ENCODE measurements around the gene VPS13D. TPM values are rescaled to one million over a fixed set of nuclear protein-coding genes. Genes with fewer than 3 reads are reported as not detected.

The VPS13D gene
- total and polyA plus RNA-seq, 10 of the 15 experiments (the other 5 are each of a cell fraction or from before 2014, with no cell fraction given): 1.4 to 16.9 (median 8.5) TPM

DNA sequence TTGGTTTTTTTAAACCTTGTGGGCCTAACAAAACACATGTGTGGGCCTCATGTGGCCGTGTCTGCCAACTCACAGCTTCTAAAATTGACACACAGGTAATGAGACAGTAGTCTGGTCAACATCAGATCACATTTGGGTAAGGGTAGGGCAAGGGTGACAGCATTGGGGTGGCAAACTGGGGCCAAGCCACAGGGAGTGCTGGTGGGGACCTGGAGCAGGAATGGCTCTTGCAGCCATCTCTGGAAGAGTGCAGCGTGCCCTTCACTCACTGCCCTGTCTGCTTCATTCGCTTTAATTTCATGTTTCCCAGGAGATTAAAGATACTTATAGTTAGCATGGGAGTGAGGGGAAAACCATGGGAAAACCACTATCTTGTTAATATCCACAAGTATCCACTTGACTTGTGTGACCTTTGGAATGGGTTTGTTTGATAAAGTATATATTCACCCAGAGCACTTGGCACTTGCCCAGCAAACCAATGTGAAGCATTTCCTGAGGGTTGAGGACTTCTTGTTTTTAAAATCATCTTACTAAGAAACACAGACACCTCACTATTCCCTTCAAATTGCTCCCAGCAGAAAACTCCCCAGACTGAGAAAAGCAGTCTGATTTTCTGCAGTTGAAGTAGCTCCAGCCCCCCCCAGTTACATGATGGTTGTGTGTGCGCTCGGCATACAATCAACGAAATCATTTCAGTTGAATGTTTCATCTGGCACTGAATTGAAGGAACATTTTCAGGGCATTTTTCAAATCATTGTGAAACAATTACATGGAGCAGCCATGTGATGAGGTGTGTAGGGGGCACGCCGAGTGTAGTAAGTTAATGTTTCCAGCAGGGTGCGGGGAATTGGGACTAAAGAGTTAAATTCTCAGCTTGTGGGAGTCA lies 175.7 kb downstream of the VPS13D start (continued):
- TF ChIP-seq, protein P1, sequence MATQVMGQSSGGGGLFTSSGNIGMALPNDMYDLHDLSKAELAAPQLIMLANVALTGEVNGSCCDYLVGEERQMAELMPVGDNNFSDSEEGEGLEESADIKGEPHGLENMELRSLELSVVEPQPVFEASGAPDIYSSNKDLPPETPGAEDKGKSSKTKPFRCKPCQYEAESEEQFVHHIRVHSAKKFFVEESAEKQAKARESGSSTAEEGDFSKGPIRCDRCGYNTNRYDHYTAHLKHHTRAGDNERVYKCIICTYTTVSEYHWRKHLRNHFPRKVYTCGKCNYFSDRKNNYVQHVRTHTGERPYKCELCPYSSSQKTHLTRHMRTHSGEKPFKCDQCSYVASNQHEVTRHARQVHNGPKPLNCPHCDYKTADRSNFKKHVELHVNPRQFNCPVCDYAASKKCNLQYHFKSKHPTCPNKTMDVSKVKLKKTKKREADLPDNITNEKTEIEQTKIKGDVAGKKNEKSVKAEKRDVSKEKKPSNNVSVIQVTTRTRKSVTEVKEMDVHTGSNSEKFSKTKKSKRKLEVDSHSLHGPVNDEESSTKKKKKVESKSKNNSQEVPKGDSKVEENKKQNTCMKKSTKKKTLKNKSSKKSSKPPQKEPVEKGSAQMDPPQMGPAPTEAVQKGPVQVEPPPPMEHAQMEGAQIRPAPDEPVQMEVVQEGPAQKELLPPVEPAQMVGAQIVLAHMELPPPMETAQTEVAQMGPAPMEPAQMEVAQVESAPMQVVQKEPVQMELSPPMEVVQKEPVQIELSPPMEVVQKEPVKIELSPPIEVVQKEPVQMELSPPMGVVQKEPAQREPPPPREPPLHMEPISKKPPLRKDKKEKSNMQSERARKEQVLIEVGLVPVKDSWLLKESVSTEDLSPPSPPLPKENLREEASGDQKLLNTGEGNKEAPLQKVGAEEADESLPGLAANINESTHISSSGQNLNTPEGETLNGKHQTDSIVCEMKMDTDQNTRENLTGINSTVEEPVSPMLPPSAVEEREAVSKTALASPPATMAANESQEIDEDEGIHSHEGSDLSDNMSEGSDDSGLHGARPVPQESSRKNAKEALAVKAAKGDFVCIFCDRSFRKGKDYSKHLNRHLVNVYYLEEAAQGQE (IDR thresholded peaks at IDR 0.05; ENCODE audit: low read depth, low read length): no peak
- TF ChIP-seq TCF7 (IDR thresholded peaks at IDR 0.05; ENCODE audit: borderline replicate concordance): no peak
- no peak for TF ChIP-seq NFYB (IDR thresholded peaks at IDR 0.05; ENCODE audit: insufficient read depth, low read depth, low read length)
- no peak for TF ChIP-seq YY1 (IDR thresholded peaks at IDR 0.05; ENCODE audit: low read depth, low read length)
- no peak for TF ChIP-seq EZH2 (IDR thresholded peaks at IDR 0.05; ENCODE audit: borderline replicate concordance, control insufficient read depth, low read depth, low read length)
- TF ChIP-seq HDAC6 (IDR thresholded peaks at IDR 0.05; ENCODE audit: unreplicated experiment): no peak
- no peak for TF ChIP-seq YBX1 (IDR thresholded peaks at IDR 0.05)
- no peak for TF ChIP-seq STAT3 (IDR thresholded peaks at IDR 0.05; ENCODE audit: low read depth, low read length)
- no peak for TF ChIP-seq CEBPB (IDR thresholded peaks at IDR 0.05; ENCODE audit: borderline replicate concordance in 1 of 2, low read depth in 2 of 2, low read length in 2 of 2)
- TF ChIP-seq, protein P2, sequence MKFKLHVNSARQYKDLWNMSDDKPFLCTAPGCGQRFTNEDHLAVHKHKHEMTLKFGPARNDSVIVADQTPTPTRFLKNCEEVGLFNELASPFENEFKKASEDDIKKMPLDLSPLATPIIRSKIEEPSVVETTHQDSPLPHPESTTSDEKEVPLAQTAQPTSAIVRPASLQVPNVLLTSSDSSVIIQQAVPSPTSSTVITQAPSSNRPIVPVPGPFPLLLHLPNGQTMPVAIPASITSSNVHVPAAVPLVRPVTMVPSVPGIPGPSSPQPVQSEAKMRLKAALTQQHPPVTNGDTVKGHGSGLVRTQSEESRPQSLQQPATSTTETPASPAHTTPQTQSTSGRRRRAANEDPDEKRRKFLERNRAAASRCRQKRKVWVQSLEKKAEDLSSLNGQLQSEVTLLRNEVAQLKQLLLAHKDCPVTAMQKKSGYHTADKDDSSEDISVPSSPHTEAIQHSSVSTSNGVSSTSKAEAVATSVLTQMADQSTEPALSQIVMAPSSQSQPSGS (IDR thresholded peaks at IDR 0.05; ENCODE audit: low read length): no peak
- TF ChIP-seq, protein P3, sequence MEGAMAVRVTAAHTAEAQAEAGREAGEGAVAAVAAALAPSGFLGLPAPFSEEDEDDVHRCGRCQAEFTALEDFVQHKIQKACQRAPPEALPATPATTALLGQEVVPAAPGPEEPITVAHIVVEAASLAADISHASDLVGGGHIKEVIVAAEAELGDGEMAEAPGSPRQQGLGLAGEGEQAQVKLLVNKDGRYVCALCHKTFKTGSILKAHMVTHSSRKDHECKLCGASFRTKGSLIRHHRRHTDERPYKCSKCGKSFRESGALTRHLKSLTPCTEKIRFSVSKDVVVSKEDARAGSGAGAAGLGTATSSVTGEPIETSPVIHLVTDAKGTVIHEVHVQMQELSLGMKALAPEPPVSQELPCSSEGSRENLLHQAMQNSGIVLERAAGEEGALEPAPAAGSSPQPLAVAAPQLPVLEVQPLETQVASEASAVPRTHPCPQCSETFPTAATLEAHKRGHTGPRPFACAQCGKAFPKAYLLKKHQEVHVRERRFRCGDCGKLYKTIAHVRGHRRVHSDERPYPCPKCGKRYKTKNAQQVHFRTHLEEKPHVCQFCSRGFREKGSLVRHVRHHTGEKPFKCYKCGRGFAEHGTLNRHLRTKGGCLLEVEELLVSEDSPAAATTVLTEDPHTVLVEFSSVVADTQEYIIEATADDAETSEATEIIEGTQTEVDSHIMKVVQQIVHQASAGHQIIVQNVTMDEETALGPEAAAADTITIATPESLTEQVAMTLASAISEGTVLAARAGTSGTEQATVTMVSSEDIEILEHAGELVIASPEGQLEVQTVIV (IDR thresholded peaks at IDR 0.05; ENCODE audit: borderline replicate concordance, partially characterized antibody): no peak
- TF ChIP-seq NR2C2 (IDR thresholded peaks at IDR 0.05; ENCODE audit: borderline replicate concordance, control insufficient read depth, insufficient read length, low read depth): no peak
